OCI-LY7 (cell line): ENCODE data around the gene SRGAP1.

Experiments used
- EZH2phosphoT487 ChIP-seq: fragments of 200-600 bp; sonication (generic); IDR thresholded peaks from 2 replicates; pipeline ENCODE4 v1.6.1; 2018; ENCODE audit warnings: low read depth, borderline replicate concordance, mild to moderate bottlenecking, mixed run types, antibody characterized with exemption, low read length, moderate library complexity, mixed read lengths
- TF ChIP-seq, protein P1 (sequence below): fragments of 200-600 bp; sonication (generic); conservative IDR thresholded peaks from 2 replicates; pipeline ENCODE4 v1.5.1; 2014; ENCODE audit warnings: mild to moderate bottlenecking, antibody characterized with exemption, low read length, moderate library complexity, mixed read lengths

DNA sequence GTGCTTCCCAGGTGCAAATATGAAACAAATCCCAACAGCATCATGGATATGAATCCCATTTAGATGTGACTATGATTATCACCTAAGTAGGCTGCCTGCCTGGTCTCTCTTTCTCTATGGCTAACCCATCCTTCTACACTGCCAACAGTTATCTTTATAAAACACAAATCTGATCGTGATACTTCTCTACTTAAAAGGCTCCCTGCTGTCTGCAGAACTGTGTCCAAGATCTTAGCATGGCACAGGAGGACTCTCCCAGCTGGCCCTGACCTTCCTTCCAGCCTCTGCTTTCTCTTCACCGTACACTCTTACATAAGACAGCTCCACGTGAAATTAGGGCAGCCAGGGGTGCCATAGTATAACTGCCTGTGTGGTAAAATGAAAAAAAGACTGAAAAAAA lies 3.5 kb upstream of the SRGAP1 start:
- TF ChIP-seq, protein P1, sequence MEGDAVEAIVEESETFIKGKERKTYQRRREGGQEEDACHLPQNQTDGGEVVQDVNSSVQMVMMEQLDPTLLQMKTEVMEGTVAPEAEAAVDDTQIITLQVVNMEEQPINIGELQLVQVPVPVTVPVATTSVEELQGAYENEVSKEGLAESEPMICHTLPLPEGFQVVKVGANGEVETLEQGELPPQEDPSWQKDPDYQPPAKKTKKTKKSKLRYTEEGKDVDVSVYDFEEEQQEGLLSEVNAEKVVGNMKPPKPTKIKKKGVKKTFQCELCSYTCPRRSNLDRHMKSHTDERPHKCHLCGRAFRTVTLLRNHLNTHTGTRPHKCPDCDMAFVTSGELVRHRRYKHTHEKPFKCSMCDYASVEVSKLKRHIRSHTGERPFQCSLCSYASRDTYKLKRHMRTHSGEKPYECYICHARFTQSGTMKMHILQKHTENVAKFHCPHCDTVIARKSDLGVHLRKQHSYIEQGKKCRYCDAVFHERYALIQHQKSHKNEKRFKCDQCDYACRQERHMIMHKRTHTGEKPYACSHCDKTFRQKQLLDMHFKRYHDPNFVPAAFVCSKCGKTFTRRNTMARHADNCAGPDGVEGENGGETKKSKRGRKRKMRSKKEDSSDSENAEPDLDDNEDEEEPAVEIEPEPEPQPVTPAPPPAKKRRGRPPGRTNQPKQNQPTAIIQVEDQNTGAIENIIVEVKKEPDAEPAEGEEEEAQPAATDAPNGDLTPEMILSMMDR: no peak
- no peak for TF ChIP-seq EZH2phosphoT487
